GM19438 (cell line): ENCODE data around the gene IL1RAPL2.
"Not testable (repeated sequence)": the region's sequence is repeated elsewhere in the genome, so short reads cannot be mapped to it uniquely, and the experiment has no call there.

Source experiments
- ATAC-seq: cut with Tn5 transposase; IDR thresholded peaks from one replicate; pipeline ENCODE4 v1.9.1; 2021; ENCODE audit warnings: low read depth; ENCODE audit not compliant: unreplicated experiment

The IL1RAPL2 gene

GRCh38 chrX:105006103-105006502 lies 440.1 kb downstream of the IL1RAPL2 start:
- ATAC-seq: no peak

DNA sequence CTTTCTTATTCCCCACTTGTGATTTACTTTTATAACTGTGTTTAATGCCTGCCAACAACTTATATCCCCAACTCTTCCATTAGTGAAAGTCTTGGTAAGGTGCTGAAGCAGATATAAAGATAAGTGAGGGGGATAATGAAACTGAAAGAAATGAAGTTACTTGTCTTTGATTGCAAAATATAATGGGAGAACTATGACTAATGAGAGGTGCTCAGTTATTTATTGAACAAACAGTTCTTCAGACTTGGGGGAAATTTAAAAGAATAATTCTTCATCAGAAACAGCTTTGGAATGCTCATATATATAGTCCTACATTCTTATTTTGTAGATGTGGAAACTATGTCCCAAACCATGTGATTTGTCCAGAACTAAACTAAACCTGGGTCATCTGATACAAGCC lies 441.0 kb downstream of the IL1RAPL2 start:
- no peak for ATAC-seq

GRCh38 chrX:105013719-105014118 lies 447.7 kb downstream of the IL1RAPL2 start:
- no peak for ATAC-seq

DNA sequence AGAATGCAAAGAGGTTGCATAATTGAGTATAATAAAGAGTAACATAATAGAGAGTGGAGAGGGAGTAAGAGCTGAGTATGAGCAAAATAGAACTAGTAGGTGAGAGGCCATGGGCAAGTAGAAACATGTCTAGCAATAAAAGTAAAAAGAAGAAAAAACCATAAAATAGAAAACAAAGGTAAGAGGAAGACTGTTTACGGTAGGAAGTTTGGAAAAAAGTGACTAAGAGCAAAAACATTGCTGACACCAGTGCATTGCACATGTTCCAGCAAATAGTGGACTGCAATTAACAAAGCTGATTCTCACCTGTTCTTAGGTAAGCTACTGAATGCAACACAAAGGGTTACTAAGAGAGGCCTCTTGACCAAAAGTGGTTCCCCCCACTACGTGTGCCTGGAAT lies 451.6 kb downstream of the IL1RAPL2 start:
- no peak for ATAC-seq

DNA sequence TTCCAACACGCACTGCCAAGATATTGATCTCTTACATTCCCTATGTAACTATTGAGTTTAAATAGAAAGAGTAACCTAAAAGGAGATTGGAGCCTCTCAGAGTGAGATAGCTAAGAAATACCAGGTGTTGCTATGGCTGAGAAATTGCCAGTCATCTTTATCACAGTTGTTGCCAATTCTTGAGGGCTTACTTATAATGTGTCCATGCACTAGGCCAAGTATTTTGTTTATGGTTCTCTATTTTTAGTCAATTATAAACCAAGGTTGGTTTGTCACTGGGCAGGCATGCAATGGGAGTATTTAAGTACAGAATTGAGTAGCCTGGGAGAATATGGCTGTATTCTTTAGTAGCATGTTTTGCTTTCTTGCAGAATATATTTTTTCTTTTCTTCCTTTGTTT lies 452.9 kb downstream of the IL1RAPL2 start:
- no peak for ATAC-seq

GRCh38 chrX:105028962-105029361 lies 463.0 kb downstream of the IL1RAPL2 start:
- not testable (repeated sequence) for ATAC-seq

DNA sequence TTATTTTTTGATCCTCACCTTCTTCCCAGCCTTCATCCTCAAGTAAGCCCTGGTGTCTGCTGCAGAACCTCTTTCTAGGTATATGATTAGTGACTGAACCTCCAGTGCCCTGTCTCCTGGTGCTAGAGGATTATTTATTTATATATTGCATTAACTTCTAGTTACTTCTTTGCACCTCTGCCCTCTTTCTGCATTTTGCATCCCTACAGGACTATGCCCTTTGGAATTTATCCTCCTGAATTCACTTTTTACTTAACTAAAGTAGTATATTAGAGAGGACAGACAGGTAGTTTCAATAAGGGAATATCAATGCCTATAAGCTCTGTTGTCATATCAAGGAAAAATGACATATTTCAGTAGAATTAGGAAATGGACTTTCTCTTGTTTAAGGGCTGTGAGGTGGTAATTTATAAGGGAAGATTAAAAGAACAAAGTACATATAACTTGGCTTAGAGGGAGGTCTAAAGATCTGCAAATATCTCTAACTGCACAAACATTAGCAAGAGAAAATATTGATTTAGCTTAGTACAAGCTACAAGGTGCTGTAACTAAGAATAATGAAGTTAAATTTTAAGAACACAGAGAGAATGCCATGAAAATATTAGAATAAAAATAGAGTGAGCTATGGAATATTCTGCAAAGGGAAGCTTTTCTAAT lies 472.8 kb downstream of the IL1RAPL2 start:
- ATAC-seq: no peak

- ATAC-seq: no peak
Measured at GRCh38 chrX:105050921-105051320, 484.9 kb downstream of the IL1RAPL2 start.

- ATAC-seq: no peak
Measured at GRCh38 chrX:105051364-105051763, 485.4 kb downstream of the IL1RAPL2 start.

DNA sequence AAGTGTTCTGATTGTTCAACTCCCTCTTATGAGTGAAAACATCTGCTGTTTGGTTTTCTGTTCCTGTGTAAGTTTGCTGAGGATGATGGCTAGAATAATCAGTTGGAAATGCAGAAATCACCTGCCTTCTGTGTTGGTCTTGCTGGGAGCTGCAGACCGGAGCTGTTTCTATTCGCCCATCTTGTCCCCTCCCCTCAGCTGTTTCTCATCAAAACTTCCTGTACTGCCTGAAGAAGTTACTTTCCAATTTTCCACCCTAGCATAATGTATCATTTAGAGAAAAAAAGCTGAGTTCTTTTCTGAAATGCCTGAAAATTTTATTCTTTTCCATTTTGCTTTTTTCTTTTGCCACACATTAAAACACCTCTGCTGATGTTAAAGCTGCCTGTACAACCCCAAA lies 486.9 kb downstream of the IL1RAPL2 start:
- no peak for ATAC-seq

DNA sequence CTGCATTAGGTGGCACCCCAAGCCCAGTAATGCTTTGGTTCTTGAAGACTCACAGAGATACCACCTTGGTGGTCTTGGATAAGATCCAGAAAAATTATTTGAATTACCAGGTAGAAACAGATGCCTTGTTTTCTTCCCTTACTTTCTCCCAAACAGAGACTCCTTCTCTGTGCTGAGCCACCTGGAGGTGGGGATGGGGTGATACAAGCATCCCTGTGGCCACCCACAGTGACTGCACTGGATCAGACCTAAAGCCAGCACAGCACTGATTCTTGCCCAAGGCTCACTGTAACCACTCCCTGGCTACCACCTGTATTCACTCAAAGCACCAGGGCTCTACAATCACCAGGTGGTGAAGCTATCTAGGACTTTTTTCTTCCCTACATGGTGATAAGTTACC lies 497.7 kb downstream of the IL1RAPL2 start:
- ATAC-seq: no peak

DNA sequence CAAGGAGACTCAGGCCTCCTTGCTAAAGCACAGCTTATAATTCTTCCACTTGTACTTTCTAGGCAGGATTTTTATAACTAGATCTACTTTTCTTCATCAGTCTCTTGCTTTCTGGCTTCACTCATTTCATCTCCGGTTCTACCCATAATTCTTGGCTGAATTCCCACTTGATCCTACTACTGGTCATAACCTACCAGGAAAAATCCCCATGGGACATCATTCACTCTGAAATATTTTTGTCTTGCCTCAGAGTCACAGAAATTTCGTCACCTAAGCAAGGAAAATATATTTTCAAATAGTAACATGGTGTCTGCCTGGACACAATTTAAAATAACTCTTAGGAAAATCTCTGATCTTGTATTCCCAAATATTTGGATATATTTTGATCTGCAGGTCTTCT lies 532.2 kb downstream of the IL1RAPL2 start:
- no peak for ATAC-seq

GRCh38 chrX:105098812-105099211 lies 532.8 kb downstream of the IL1RAPL2 start:
- no peak for ATAC-seq

DNA sequence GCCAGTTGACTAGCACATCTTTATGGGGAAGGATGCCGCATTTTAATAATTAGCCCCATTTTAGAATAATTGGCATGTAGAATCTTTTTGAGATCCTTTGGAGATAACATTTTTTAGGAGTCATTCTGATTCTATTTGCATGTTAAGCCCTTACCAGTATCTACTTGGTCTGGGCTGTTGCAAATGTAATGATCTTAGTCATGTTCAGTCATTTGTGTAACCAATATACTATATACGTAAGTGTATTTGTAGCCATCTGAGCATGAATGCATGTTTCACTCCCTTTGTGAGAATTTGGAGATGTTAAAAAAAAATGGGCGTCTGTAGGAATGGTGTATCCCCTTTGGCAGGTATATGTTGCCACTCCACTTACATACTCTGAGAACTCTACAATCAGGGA lies 535.4 kb downstream of the IL1RAPL2 start:
- ATAC-seq: no peak

- ATAC-seq: no peak
Measured at GRCh38 chrX:105109936-105110335, 543.9 kb downstream of the IL1RAPL2 start.

DNA sequence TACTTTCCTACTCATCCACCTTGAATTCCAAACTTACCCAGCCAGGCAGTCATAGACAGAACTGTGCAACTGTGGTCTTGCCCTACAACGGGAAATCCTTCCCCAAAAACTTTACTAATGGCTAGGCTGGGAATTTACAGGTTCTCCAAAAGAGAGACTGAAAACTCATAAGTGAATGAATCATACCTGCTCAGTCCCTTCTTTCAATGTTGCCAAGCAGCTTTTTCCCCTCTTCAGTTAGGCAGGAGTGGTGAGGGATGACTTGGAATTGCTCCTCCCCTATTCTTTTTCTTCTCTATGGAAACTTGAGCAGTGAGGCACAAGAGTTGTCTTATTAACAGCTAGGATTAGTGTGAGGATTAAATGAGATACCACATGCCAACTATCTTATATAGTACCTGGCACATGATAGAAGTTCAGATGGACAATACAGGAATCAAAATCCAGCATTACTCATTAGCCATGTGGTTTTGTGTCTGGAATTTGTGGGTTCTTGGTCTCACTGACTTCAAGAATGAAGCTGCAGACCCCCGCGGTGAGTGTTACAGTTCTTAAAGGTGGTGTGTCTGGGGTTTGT lies 548.6 kb downstream of the IL1RAPL2 start:
- no peak for ATAC-seq

DNA sequence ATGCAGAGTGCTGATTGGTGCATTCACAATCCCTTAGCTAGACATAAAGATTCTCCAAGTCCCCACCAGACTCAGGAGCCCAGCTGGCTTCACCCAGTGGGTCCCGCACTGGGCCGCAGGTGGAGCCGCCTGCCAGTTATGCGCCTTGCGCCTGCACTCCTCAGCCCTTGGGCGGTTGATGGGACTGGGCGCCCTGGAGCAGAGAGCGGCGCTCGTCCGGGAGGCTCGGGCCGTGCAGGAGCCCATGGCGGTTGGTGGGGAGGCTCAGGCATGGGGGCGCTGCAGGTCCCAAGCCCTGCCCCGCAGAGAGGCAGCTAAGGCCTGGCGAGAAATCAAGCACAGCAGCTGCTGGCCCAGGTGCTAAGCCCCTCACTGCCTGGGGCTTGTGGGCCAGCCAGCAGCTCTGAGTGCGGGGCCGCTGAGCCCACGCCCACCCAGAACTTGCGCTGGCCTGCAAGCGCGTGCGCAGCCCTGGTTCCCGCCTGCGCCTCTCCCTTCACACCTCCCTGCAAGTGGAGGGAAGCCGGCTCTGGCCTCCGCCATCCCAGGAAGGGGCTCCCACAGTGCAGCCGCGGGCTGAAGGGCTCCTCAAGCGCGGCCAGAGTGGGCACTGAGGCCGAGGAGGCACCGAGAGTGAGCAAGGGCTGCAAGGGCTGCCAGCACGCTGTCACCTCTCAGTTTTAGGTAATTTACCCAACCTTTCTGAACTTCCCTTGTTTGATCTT lies 549.8 kb downstream of the IL1RAPL2 start:
- ATAC-seq: not testable (repeated sequence)

DNA sequence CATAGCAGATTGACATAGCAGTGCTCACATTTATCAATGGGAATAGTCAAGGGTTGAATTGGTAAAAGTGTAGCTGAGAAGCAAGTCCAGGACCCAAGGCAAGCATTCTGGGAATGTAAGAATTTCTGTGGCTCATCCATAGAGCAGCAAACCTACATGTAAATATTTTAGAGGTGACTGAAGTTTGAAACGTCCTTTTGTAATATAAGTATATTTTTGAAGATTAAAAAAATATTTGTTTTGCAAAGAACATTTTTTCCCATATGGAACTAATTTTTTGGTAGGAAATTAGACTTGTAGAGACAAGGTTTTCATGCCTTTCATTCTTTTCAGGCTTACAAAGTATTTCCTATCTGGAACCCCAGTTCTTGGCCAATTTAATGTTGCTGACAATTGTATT lies 550.5 kb downstream of the IL1RAPL2 start:
- ATAC-seq: no peak

DNA sequence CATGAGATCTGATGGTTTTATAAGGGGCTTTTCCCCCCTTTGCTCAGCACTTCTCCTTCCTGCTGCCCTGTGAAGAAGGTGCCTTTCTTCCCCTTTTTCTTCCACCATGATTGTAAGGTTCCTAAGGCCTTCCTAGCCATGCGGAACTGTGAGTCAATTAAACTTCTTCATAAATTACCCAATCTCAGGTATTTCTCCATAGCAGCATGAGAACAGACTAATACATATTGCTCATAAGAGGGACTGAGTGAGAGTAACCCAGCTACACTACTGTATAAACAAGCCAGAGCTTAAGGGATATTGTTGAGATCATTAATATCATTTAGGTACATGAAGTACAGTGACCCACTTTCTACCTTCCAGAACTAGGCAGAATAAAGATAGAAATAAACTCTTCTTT lies 551.6 kb downstream of the IL1RAPL2 start:
- ATAC-seq: no peak

DNA sequence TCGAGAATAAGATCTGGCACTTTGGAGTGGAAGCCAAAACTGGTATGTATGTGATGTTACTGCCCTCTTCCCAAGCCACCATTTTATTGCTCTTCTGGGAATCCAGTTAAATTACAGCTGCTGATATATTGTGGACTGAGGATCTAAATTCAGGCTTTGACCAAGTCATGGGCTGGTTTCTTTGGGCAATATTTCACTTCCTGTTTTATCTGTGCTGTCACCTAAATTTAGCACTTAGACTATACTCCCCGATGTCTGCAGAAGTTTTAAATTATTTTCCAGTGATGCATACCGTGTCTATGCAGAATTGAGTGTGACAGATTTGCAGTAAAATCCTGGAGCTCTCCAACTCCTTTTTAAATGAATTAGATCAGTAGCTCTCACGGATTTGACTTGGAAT lies 554.5 kb downstream of the IL1RAPL2 start:
- no peak for ATAC-seq

DNA sequence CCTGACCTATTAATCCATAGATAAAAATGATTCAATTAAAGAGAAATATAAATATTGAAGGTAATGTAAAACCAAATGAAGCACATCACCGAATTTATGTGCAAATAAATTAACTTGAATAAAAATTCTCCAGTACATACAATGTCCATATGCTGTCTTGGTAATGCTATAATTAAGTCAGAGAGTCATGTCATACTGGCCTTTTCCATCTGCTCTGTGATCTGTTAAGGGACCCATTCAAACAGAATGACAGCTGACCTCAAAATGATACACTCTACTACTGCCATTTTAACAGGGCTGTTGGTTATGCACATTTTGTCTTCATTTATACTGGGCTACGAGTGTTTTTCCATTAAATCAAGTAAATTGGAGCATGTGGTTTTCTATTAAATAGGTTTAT lies 555.2 kb downstream of the IL1RAPL2 start:
- ATAC-seq: no peak

- ATAC-seq: no peak
Measured at GRCh38 chrX:105126201-105126600, 560.2 kb downstream of the IL1RAPL2 start.
